Activated CD4-positive, alpha-beta T cell treated with anti-CD3 and anti-CD28 coated beads, Interleukin-2, amount 50 U/mL, for 1 hour (primary cell): ENCODE data around the gene APEX2.
"Not testable (repeated sequence)": the region's sequence is repeated elsewhere in the genome, so short reads cannot be mapped to it uniquely, and the experiment has no call there.

ENCODE experiments used
- DNase-seq: peaks from one replicate; pipeline ENCODE4 v3.0.0-alpha.2; 2020

The APEX2 gene, protein sequence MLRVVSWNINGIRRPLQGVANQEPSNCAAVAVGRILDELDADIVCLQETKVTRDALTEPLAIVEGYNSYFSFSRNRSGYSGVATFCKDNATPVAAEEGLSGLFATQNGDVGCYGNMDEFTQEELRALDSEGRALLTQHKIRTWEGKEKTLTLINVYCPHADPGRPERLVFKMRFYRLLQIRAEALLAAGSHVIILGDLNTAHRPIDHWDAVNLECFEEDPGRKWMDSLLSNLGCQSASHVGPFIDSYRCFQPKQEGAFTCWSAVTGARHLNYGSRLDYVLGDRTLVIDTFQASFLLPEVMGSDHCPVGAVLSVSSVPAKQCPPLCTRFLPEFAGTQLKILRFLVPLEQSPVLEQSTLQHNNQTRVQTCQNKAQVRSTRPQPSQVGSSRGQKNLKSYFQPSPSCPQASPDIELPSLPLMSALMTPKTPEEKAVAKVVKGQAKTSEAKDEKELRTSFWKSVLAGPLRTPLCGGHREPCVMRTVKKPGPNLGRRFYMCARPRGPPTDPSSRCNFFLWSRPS

DNA sequence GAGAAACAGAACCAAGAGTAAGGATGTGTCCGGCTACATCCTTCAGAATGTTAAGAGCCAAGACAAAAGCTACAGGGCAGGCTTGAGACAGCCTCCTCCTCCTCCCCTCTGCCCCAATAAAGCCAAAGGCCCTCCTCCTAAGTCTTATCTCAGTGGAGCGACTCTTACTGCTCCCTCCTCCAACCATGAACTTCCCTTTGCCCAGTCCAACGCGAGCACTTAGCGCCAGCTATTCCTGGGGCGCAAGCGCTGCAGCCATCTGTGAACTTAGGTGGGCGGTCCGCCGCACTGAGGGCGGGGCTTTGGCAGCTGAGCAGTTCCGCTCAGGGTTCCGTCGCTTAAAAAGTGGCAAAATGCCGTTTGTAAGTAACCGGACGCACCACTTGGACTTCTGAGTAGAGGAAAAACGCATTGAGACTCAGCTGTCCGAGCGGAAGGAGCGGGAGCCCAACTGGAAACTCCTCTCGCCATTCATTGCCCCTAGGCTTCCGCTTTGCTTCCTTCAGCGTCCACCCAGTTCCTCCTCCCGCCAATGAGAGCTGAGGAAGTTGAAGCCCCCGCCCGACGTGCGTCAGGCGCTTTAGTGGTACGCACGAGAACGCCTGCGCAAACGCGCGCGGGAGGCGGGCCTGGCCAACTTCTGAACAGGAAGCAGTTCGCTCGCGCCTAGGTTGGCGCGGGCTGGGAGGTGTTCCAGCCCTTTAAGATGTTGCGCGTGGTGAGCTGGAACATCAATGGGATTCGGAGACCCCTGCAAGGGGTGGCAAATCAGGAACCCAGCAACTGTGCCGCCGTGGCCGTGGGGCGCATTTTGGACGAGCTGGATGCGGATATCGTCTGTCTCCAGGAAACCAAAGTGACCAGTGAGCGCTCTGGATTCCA is at the start of gene APEX2:
Gene APEX2, plus strand, starts transcription at position 647 of the 882 bp plus-strand sequence. Its CDS starts 60 bp downstream, at position 707.
- DNase-seq, result peak; percentile 82

DNA sequence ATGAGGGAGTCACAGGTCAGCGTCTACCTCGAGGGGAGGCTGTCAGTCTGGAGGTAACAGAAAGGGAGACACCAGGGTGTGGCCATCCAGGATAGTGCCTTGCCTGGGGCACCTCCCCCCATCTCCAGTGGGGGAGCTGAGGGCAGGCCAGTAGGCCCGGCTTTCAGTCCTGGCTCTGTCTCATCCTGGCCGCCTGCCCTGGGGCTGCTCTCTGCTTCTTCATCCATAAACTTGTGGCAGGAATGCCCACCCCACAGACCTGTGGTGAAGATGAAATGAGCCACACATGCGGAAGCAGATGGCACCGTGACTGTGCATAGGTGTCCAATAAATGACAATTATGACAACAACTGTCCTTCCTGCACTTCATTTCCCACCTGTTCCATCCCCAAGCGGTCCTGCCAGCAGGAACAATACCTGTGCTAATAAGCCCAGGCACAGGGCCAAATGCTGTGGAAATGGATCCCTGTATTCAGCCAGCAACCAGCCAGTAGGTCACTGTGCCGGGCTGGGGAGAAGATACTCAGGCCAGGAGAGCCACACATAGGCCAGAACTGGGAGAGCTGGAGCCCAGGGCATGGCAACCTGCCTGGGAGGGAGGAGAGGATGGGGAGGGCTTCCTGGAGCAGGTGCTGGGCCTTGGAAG is 49.3 kb upstream of the APEX2 start:
- no peak for DNase-seq

GRCh38 chrX:54961750-54962149 is 38.4 kb upstream of the APEX2 start:
- no peak for DNase-seq

GRCh38 chrX:54964766-54965497 is 35.2 kb upstream of the APEX2 start:
- DNase-seq, result no peak

DNA sequence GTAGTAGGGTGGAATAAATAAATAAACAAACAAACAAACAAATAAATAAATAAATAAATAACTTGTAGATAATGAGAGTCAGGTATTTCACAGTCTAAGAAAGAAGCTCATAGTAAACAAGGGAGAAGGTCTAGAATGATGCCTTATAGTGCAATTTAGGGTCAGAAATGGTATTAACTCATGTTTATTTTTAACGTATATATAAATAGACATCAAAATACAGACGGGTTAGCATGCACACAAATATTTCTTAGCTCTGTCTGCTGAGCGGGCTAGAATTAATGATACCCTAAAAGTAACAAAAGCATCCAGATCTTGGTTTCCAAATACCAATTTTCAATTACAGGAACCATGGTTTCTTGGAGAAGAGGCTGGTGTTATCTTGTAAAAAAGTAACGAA is 22.8 kb upstream of the APEX2 start:
- DNase-seq, result no peak

DNA sequence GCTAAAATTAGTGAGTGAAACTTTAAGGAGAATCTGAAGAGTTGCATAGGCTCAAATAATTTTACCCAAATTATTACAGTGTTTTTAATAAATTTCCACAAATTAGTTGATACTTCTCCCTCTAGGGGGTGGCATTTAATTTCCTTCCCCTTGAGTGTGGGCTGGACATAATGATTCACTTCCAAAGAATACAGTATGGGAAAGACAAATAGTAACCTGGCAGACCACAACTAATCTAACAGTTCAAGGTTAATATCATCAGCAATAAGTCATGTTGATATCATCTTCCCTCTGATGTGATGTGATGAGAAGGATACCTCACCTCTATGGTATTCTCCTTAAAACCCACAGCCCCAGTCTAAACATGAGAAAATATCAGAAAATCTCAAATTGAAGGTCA is 21.7 kb upstream of the APEX2 start:
- no peak for DNase-seq

DNA sequence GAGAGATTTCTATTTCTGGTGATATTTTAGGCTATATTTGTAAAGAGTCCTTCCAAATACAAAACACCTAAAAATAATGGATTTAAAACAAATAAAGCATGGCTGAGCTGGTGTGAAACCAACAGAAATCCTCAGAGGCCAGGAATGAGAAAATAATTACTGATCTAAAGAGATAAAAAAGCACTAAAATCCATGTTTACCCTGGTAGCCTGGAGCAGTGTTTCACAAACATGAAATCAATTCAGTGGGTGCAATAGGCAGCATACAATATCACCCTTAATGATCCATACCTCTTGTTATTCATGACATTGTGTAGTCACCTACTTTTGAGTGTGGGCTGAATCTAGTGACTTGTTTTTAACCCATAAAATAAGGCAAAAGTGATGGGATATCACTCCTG is 20.7 kb upstream of the APEX2 start:
- no peak for DNase-seq

- no peak for DNase-seq
These were observed 19.8 kb upstream of the APEX2 start for GRCh38 chrX:54980334-54980733.

DNA sequence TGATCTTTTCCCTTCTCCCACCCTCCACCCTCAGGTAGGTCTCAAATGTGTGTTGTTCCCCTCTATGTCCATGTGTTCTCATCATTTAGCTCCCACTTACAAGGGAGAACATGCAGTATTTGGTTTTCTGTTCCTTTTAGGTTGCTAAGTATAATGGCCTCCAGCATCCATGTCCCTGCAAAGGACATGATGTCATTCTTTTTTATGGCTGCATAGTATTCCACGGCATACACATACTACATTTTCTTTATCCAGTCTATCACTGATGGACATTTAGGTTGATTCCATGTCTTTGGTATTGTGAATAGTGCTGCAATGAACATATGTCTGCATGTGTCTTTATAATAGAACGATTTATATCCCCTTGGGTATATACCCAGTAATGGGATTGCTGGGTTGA is 16.9 kb upstream of the APEX2 start:
- DNase-seq, result not testable (repeated sequence)

- no peak for DNase-seq
These were observed 8.5 kb upstream of the APEX2 start for GRCh38 chrX:54991706-54992105.

DNA sequence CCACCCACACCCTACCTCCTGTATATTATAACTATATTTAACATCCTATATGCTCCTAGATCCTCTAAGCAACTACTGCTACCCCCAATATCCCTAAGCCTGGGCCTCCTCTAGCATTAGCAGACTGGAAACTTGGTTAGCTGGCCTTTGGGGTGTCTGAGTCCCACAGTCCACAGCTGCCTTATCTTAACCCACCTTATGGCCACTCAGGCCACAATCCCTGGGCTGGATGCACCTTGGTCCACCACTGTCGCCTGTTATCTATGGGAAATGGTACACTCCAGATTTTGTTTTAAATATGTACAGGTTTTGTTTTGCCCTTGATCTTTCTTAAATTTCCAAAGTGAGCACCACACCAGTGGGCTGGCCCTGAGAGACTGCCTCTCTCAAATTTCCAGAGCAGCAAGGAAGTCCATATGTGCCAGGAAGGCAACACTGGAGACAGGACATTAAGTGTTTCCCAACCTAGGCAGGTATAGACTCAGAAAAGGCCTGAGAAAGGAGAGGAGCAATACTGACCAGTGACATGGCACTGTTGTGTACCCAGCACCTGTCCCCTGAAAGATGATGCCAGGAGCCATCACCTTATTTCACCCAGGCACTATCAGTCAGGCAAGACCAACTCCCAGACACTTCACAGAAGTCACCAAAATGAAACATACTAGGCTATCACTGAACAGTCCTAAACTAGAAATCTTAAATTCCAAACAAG is 7.1 kb upstream of the APEX2 start:
- no peak for DNase-seq

DNA sequence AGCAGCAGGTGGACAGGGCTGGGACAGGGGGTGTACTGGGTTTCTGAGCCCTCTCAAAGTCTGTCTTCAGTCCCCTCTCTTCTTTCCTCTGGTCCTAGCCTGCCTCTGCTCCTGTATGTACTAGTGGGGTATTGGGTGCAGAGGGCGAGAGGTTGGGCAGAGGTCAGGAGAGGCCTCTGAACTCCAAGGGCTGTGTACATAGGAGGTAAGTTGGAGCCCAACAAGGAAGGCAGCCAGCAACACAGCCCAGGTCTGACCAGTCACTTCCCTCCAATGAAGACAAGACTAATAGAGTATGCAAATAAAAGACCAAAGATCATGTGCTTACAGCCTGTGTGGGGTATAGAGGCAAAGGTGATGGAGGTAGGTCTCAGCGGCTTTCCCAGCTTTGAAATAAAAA is 6.1 kb upstream of the APEX2 start, which contains the start of gene PFKFB1:
Gene PFKFB1, minus strand, starts transcription at position 90 of the 400 bp plus-strand sequence. CDS start 181 bp downstream, outside the sequence.
- no peak for DNase-seq

GRCh38 chrX:54994668-54995351 is 5.4 kb upstream of the APEX2 start:
- no peak for DNase-seq

DNA sequence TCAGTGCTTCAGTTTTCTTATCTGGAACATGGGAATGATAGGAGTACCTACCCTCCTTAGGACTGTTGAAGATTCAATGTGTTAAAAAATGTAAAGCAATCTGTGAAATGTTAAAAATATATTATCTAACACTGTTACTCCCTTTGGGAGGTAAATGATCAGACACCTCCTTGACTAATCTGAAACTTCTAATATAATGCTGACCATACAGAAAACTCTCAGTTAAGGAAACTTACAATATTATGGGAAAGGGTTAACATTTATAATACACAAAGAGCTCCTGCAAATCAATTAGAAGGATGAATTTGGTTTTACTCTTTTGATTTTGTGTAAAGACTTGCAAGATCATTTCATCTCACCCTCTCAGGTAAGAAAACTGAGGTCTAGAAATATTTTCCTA is 4.5 kb upstream of the APEX2 start:
- no peak for DNase-seq

GRCh38 chrX:55004231-55004630 is 4.1 kb downstream of the APEX2 start:
- DNase-seq, result no peak

DNA sequence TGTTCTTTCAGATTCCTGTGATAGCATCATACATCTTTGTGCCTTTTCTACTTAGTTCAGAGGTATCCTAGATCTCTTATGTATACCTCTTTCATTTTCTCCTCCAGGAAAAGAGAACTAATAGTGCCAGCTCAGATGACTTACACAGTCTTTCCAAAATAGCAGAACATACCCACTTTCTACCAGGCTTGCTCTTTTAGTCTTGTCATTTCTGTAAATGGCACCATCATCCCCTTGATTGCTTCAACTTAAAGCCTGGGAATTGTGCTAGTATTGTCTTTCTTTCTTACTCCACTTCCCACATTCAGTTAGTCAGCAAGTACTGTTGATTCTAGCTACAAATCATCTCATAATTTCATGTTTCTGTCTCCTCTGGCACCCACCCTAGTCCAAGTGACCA is 5.1 kb downstream of the APEX2 start:
- DNase-seq, result no peak

- DNase-seq, result no peak
These were observed 6.9 kb downstream of the APEX2 start for GRCh38 chrX:55006827-55007621.

DNA sequence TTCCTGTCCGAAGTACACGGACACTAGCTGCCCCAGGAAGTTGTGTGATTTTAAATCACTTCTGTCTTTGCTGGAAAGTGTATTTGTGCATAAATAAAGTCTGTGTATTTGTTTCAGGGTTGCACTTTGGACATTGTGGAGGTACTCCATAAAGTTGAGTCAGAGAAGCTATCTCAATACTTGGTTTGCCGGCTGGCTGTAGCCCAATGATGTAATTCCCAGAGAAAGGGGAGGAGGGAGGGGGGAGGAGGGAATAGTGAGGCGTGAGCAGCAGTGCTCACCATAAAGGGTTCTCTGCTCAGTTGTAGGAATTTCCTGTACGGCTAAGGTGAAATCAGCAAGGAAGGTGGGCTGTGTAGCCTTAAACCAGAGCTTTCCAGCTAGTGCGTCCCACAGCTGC is 7.5 kb downstream of the APEX2 start:
- DNase-seq, result no peak

- DNase-seq, result no peak
These were observed 8.6 kb downstream of the APEX2 start for GRCh38 chrX:55008571-55009358.
